Fibroblast of lung (primary cell): Measurements from ENCODE around the gene MAP2K5. TPM values are rescaled to one million over a fixed set of nuclear protein-coding genes. Genes with fewer than 3 reads are reported as not detected.
"Not testable (repeated sequence)": the region's sequence is repeated elsewhere in the genome, so short reads cannot be mapped to it uniquely, and the experiment has no call there.

Experiments
- DNase-seq, 2 donors: peaks; one replicate each; pipeline versions ENCODE4 v3.0.0 to v3.0.0-alpha.2; 2010; ENCODE audit warnings: low read depth in 2 of 2
- H2AFZ ChIP-seq: 2 replicates; pipeline ENCODE4 v1.5.1; 2012; ENCODE audit warnings: low read length, control low read depth, inconsistent platforms
- H3K27ac ChIP-seq: 2 replicates; pipeline ENCODE4 v1.5.1; 2011; ENCODE audit warnings: low read length, control low read depth; ENCODE audit not compliant: insufficient read depth
- H3K27me3 ChIP-seq: 2 replicates; pipeline ENCODE4 v1.5.1; 2011; ENCODE audit warnings: mild to moderate bottlenecking, low read length; ENCODE audit not compliant: control insufficient read depth, insufficient read depth
- H3K36me3 ChIP-seq: 2 replicates; pipeline ENCODE4 v1.5.1; 2011; ENCODE audit warnings: low read length; ENCODE audit not compliant: control insufficient read depth, insufficient read depth
- H3K4me1 ChIP-seq: 2 replicates; pipeline ENCODE4 v1.5.1; 2011; ENCODE audit warnings: low read length; ENCODE audit not compliant: control insufficient read depth, insufficient read depth; ENCODE audit errors: extremely low read depth
- H3K4me2 ChIP-seq: 2 replicates; pipeline ENCODE4 v1.5.1; 2011; ENCODE audit warnings: low read length, control low read depth; ENCODE audit not compliant: insufficient read depth; ENCODE audit errors: extremely low read depth
- H3K4me3 ChIP-seq, 4 experiments: fragments of 200-600 bp in 1 of 4; sonication (generic) in 1 of 4; replicated peaks in 1 of 4; 2 replicates each; pipeline ENCODE4 v1.5.1; 2011 to 2016; ENCODE audit warnings: low read length in 4 of 4, low read depth in 3 of 4, mild to moderate bottlenecking in 3 of 4, control low read depth in 2 of 4, inconsistent platforms in 1 of 4, mixed read lengths in 1 of 4; ENCODE audit not compliant: insufficient read depth in 1 of 4; ENCODE audit errors: control extremely low read depth in 1 of 4
- H3K79me2 ChIP-seq: 2 replicates; pipeline ENCODE4 v1.5.1; 2012; ENCODE audit warnings: mild to moderate bottlenecking, low read length, inconsistent platforms; ENCODE audit not compliant: control insufficient read depth, insufficient read depth
- H3K9ac ChIP-seq: 2 replicates; pipeline ENCODE4 v1.5.1; 2011; ENCODE audit warnings: mild to moderate bottlenecking, low read length, control low read depth; ENCODE audit not compliant: insufficient read depth
- H3K9me3 ChIP-seq: 2 replicates; pipeline ENCODE4 v1.5.1; 2012; ENCODE audit warnings: low read depth, low read length; ENCODE audit not compliant: control insufficient read depth, insufficient read depth
- H4K20me1 ChIP-seq: 2 replicates; pipeline ENCODE4 v1.5.1; 2011; ENCODE audit warnings: low read length; ENCODE audit not compliant: control insufficient read depth, insufficient read depth; ENCODE audit errors: extremely low read depth
- EZH2 ChIP-seq: IDR thresholded peaks from 2 replicates; pipeline ENCODE4 v1.5.1; 2012; ENCODE audit warnings: low read length, control low read depth, mild to moderate bottlenecking; ENCODE audit errors: missing control alignments
- polyA plus RNA-seq, 2 donors: library from polyadenylated mRNA; depleted of rRNA in 1 of 2; stranded (reverse) in 1 of 2; unstranded in 1 of 2; fragments of >200 nt; gene quantifications; 2 replicates each; pipeline ENCODE4 v1.2.1, GENCODE V29; 2011 to 2012; ENCODE audit warnings: missing spikeins in 1 of 2
- total RNA-seq: library from RNA; depleted of rRNA; stranded (reverse); fragments of >200 nt; gene quantifications from 2 replicates; pipeline ENCODE4 v1.2.1, GENCODE V29; 2014
- TF ChIP-seq, protein P1 (sequence below), 2 donors: IDR thresholded peaks in 1 of 2; conservative IDR thresholded peaks in 1 of 2; 1 replicate in 1 of 2; 2 replicates in 1 of 2; pipeline ENCODE4 v1.5.1; 2011 to 2012; ENCODE audit warnings: low read length in 2 of 2, control low read depth in 1 of 2, inconsistent platforms in 1 of 2, low read depth in 1 of 2, mild to moderate bottlenecking in 1 of 2

The MAP2K5 gene
- total and polyA plus RNA-seq, 2 donors (not counting 1 experiment from before 2014, with no cell fraction given) = 5.7 to 10.2 TPM

DNA sequence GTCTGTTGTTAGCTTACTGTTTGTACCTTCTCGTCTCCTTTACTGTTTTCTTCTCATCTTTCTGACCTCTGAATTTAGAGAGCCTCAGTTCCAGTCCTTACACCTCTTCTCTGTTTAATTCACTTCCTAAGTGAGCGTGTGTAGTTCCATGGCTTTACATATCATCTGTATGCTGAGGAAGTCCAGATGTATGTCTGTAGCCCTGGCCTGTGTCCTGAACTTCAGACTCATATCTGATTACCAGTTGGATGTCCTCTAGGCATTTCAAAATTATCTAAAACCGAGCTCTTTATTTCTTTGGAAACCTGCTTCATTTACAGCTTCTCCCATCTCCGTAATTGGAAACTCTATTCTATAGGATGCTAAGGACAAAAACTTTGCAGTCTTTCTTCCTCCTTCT is 75.8 kb downstream of the MAP2K5 start:
- Histone ChIP-seq H3K27ac (no peak overlapping the region), H3K27me3 (no peaks in the 10 kb centered on the region), H3K4me2 (no peak overlapping the region), H3K36me3 (no peaks in the 10 kb centered on the region), H3K9me3 (no peaks in the 10 kb centered on the region), H3K9ac (no peak overlapping the region), H2AFZ (no peak overlapping the region), H4K20me1 (no peaks in the 10 kb centered on the region), H3K79me2 (no peaks in the 10 kb centered on the region), H3K4me3 (no peak overlapping the region), H3K4me1 (no peaks in the 10 kb centered on the region)
- no peak for DNase-seq
- TF ChIP-seq EZH2 = no peak
- TF ChIP-seq, protein P1, sequence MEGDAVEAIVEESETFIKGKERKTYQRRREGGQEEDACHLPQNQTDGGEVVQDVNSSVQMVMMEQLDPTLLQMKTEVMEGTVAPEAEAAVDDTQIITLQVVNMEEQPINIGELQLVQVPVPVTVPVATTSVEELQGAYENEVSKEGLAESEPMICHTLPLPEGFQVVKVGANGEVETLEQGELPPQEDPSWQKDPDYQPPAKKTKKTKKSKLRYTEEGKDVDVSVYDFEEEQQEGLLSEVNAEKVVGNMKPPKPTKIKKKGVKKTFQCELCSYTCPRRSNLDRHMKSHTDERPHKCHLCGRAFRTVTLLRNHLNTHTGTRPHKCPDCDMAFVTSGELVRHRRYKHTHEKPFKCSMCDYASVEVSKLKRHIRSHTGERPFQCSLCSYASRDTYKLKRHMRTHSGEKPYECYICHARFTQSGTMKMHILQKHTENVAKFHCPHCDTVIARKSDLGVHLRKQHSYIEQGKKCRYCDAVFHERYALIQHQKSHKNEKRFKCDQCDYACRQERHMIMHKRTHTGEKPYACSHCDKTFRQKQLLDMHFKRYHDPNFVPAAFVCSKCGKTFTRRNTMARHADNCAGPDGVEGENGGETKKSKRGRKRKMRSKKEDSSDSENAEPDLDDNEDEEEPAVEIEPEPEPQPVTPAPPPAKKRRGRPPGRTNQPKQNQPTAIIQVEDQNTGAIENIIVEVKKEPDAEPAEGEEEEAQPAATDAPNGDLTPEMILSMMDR (conservative IDR thresholded peaks at IDR 0.05 in 1 of 2, IDR thresholded peaks at IDR 0.05 in 1 of 2; ENCODE audit: low read depth in 1 of 2, low read length in 2 of 2) = no peak

DNA sequence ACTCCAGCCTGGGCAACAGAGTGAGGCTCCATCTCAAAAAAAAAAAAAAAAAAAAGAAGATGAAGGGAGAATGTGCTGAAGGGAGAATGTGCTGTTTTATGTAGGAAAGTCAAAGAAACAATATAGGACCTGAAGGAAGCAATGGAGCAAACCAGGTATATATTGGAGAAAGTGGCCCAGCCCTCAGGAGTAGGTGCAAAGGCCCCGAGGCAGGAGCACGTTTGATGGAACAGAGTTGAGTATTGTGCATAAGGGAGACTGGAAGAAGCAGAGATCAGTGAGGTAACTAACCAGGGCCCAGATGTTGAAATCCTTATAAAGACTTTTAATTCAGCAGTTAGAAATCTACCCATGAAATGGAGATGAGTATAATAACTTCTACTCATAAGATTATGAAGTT is 79.6 kb downstream of the MAP2K5 start:
- Histone ChIP-seq H4K20me1 (no peaks in the 10 kb centered on the region), H3K79me2 (no peaks in the 10 kb centered on the region), H3K27me3 (no peaks in the 10 kb centered on the region), H3K9me3 (no peaks in the 10 kb centered on the region), H3K9ac (no peak overlapping the region), H3K36me3 (no peaks in the 10 kb centered on the region), H3K4me1 (no peaks in the 10 kb centered on the region), H3K4me2 (no peak overlapping the region), H3K27ac (no peak overlapping the region), H2AFZ (no peak overlapping the region), H3K4me3 (no peak overlapping the region)
- no peak for TF ChIP-seq EZH2
- TF ChIP-seq, protein P1 (conservative IDR thresholded peaks at IDR 0.05 in 1 of 2, IDR thresholded peaks at IDR 0.05 in 1 of 2; ENCODE audit: low read depth in 1 of 2, low read length in 2 of 2) = no peak
- no peak for DNase-seq

DNA sequence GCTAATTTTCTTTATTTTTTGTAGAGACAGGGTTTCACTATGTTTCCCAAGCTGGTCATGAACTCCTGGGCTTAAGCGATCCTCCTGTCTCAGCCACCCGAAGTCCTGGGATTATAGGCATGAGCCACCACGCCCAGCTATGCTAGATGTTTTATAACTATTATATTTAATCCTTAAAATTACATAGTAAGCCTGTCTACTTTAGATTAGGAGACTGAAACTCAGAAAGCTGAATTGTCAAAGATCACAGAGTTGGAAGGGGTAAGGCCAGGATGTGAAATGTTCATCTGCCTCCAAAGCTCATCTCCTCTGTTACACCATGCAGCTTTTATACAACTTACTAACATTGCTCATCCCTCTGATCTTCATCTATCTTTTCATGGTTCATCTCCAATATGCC is 89.8 kb downstream of the MAP2K5 start:
- Histone ChIP-seq H2AFZ (no peak overlapping the region), H3K9ac (no peak overlapping the region), H3K4me1 (no peaks in the 10 kb centered on the region), H4K20me1 (no peaks in the 10 kb centered on the region), H3K4me2 (no peak overlapping the region), H3K4me3 (no peak overlapping the region), H3K79me2 (no peaks in the 10 kb centered on the region), H3K27me3 (no peaks in the 10 kb centered on the region), H3K36me3 (no peaks in the 10 kb centered on the region), H3K9me3 (no peaks in the 10 kb centered on the region), H3K27ac (no peak overlapping the region)
- DNase-seq = no peak
- TF ChIP-seq, protein P1 (conservative IDR thresholded peaks at IDR 0.05 in 1 of 2, IDR thresholded peaks at IDR 0.05 in 1 of 2; ENCODE audit: low read depth in 1 of 2, low read length in 2 of 2) = no peak
- no peak for TF ChIP-seq EZH2

DNA sequence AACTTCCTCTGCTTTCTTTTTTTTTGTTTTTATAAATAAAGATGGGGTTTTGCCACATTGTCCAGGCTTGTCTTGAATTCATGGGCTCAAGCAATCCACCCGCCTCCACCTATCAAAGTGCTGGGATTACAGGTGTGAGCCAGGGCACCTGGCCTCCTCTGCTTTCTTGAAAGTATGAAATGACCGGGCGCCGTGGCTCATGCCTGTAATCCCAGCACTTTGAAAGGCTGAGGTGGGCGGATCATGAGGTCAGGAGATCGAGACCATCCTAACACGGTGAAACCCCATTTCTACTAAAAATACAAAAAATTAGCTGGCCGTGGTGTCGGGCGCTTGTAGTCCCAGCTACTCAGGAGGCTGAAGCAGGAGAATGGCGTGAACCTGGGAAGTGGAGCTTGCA is 93.4 kb downstream of the MAP2K5 start:
- not testable (repeated sequence) for H3K4me2 ChIP-seq, H3K4me1 ChIP-seq, H3K4me3 ChIP-seq, H3K36me3 ChIP-seq, H2AFZ ChIP-seq, H3K27ac ChIP-seq, H3K9ac ChIP-seq, H3K9me3 ChIP-seq, H3K79me2 ChIP-seq, H3K27me3 ChIP-seq, DNase-seq, H4K20me1 ChIP-seq
